Mesothelial cell of epicardium (in vitro differentiated cells): ENCODE data around the gene ELF1. TPM values are rescaled to one million over a fixed set of nuclear protein-coding genes. Genes with fewer than 3 reads are reported as not detected.
"Not testable (repeated sequence)": the region's sequence is repeated elsewhere in the genome, so short reads cannot be mapped to it uniquely, and the experiment has no call there.

Experiments
- DNase-seq, 2 experiments: peaks; one replicate each; pipeline ENCODE4 v3.0.0; 2021; ENCODE audit warnings: low spot score in 2 of 2; ENCODE audit not compliant: unreplicated experiment in 2 of 2
- H3K27ac Mint-ChIP-seq: 2 replicates; pipeline ENCODE4 v1.8.0; 2021; ENCODE audit warnings: mixed read lengths
- H3K27me3 Mint-ChIP-seq: 2 replicates; pipeline ENCODE4 v1.8.0; 2021; ENCODE audit warnings: low read depth, mixed read lengths
- H3K36me3 Mint-ChIP-seq: 2 replicates; pipeline ENCODE4 v1.8.0; 2021; ENCODE audit warnings: mixed read lengths
- H3K4me1 Mint-ChIP-seq: 2 replicates; pipeline ENCODE4 v1.8.0; 2021; ENCODE audit warnings: mixed read lengths
- H3K4me3 Mint-ChIP-seq: 2 replicates; pipeline ENCODE4 v1.8.0; 2021; ENCODE audit warnings: mild to moderate bottlenecking, moderate library complexity, mixed read lengths
- H3K9me3 Mint-ChIP-seq: 2 replicates; pipeline ENCODE4 v1.8.0; 2021; ENCODE audit warnings: mixed read lengths
- total RNA-seq: library from RNA; stranded (reverse); gene quantifications from 3 replicates; pipeline ENCODE4 v1.2.1, GENCODE V29; 2021
- TF ChIP-seq, protein P1 (sequence below): fragments of 200-600 bp; sonication (generic); IDR thresholded peaks from one replicate; pipeline ENCODE4 v1.5.0; 2021; ENCODE audit warnings: antibody characterized with exemption; ENCODE audit not compliant: unreplicated experiment

Gene ELF1
- total RNA-seq, 1 donor from 2014 or later, result 76.9 TPM

DNA sequence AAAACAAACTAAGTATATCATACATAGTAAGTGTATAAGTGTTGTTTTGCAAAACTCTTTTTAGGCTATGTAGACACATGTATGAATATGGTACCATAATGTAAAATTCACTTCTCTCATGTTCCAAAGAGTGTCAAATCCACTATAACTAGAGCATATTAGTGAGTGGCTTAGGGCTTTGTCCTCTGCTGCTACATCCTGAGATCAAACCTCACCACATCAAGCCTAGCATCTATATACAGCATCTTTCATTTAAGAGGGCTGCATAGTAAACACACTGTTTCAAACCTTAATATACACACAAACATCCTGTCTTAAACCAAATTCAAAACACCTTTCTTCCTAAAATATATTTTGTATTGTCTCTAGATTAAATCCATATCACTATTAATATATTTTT, 38.7 kb downstream of the ELF1 start:
- Mint-ChIP-seq H3K27me3 (no peaks in the 10 kb centered on the region), H3K4me1 (peaks cover 37% of the 10 kb centered on the region), H3K36me3 (no peaks in the 10 kb centered on the region), H3K27ac (peak overlapping the region; percentile 58), H3K9me3 (no peaks in the 10 kb centered on the region), H3K4me3 (no peak overlapping the region)
- TF ChIP-seq, protein P1, sequence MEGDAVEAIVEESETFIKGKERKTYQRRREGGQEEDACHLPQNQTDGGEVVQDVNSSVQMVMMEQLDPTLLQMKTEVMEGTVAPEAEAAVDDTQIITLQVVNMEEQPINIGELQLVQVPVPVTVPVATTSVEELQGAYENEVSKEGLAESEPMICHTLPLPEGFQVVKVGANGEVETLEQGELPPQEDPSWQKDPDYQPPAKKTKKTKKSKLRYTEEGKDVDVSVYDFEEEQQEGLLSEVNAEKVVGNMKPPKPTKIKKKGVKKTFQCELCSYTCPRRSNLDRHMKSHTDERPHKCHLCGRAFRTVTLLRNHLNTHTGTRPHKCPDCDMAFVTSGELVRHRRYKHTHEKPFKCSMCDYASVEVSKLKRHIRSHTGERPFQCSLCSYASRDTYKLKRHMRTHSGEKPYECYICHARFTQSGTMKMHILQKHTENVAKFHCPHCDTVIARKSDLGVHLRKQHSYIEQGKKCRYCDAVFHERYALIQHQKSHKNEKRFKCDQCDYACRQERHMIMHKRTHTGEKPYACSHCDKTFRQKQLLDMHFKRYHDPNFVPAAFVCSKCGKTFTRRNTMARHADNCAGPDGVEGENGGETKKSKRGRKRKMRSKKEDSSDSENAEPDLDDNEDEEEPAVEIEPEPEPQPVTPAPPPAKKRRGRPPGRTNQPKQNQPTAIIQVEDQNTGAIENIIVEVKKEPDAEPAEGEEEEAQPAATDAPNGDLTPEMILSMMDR, result no peak
- DNase-seq, result no peak

DNA sequence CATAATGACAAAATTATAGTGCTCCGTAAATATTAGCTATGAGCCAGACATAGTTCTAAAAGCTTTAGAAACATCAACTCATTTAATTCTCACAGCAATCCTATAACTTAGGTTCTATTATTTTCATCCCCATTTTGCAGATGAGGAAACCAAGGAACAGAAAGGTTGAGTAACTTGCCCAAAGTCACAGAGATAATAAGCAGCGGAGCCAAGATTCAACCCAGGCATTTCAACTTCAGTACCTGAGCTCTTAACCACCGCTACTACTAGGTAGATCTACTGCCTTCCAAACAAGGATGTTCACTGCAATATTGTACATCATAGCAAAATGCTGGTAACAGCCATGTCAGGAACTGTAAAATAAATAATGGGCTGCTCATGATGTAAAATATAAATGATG, 39.9 kb downstream of the ELF1 start:
- H3K9me3 Mint-ChIP-seq, result no peaks in the 10 kb centered on the region
- no peak for DNase-seq
- TF ChIP-seq, protein P1, result no peak
- H3K4me3 Mint-ChIP-seq, result no peak overlapping the region
- no peaks in the 10 kb centered on the region for H3K36me3 Mint-ChIP-seq
- H3K27ac Mint-ChIP-seq, result no peak overlapping the region
- peaks cover 36% of the 10 kb centered on the region for H3K4me1 Mint-ChIP-seq
- H3K27me3 Mint-ChIP-seq, result no peaks in the 10 kb centered on the region

DNA sequence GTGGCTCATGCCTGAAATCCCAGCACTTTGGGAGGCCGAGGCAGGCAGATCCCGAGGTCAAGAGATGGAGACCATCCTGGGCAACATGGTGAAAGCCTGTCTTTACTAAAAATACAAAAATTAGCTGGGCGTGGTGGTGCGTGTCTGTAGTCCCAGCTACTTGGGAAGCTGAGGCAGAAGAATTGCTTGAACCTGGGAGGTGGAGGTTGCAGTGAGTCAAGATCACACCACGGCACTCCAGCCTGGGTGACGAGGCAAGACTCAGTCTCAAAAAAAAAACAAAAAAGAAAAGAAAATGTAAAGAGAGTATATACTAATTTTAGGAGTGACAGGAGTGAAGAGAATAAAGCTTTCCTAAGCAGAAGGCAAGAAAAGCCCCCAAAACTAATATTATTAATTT, 41.0 kb downstream of the ELF1 start:
- not testable (repeated sequence) for H3K27me3 Mint-ChIP-seq, H3K4me3 Mint-ChIP-seq, H3K9me3 Mint-ChIP-seq, DNase-seq, H3K27ac Mint-ChIP-seq, H3K36me3 Mint-ChIP-seq
- peaks cover 35% of the 10 kb centered on the region for H3K4me1 Mint-ChIP-seq

DNA sequence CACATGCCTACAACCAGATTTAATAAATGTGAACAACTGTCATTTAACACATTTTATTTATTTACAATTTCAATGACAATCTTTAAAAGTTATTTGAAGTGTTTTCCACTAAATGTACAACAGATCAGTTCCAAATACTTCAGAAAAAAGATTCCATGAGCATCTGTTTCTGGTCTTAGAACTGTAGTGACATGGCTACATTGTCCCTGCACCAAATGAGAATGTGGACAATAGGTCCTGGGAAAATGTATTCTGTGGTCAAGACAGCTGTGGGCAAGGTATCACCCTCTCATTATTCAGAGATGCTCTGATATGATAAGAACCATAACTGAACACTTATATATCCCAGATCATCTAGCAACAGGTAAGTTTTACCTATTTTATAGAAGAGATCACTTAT, 43.7 kb downstream of the ELF1 start:
- Mint-ChIP-seq H3K9me3 (no peaks in the 10 kb centered on the region), H3K4me1 (peaks cover 32% of the 10 kb centered on the region), H3K4me3 (no peak overlapping the region), H3K36me3 (no peaks in the 10 kb centered on the region), H3K27ac (no peak overlapping the region), H3K27me3 (no peaks in the 10 kb centered on the region)
- no peak for DNase-seq
- TF ChIP-seq, protein P1, result no peak

DNA sequence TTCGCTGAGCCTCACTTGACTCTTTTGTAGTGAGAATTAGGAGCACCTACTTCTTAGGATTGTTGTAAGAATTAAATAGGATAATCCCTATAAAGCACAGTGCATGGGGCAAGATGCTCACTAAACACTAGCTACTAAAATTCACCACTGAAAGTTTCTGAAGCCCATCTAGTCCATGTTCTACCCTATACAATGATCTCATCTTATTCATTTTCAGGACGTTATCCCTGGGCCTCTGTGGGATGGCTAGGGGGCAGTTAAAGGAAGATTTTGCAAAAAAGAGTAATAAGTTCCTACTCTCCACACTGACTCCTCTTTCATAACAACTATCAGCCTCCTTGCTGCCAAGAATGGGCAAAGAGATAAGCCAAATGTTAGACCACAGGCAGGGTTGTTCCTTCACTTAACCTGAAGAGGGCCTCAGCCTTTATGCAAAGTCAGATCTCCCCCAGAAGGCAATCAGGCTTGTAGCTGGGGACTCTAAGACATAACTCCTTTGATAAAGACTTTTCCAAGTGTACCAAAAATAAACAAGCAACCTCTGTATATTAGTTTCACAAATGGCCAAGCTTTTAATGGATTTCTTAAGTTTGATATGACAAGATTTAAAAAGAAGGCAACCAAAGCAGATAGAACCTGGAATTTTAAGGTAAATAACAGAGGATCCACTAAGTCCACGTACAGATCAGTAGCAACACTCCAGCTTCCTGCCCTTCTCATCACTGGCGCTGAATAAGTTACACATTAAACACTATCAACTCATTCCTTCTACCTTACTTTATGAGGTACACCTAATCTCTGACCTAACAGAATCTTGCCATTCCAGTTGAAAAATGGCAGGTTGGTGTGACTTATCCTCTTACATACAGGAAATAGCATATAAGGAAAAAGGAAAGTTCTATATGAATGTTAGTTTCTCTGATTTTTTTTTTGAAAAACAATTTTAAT, 44.4 kb downstream of the ELF1 start:
- Mint-ChIP-seq H3K27me3 (no peaks in the 10 kb centered on the region), H3K36me3 (no peaks in the 10 kb centered on the region), H3K4me1 (peaks cover 37% of the 10 kb centered on the region), H3K9me3 (no peaks in the 10 kb centered on the region), H3K27ac (peak overlapping the region; percentile 20), H3K4me3 (no peak overlapping the region)
- no peak for DNase-seq
- TF ChIP-seq, protein P1, result no peak

DNA sequence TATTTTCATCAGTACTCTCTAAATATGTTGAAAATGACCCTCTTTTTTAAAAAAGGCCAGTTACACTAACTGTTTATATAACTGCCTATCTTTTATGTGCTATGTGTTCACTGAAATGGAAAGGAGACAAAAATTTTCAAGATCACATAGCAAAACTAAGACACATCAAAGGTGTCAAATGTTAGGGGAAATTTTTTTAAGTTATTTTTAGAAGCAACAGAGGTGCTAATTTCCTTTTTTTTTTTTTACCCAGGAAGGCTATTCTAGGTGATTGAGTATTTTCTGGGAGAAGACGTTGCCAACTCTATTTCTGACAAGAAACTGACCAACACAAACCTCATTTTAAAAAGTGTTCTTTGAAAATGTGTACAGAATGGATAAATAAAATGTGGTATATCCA, 45.7 kb downstream of the ELF1 start:
- no peaks in the 10 kb centered on the region for H3K9me3 Mint-ChIP-seq
- no peaks in the 10 kb centered on the region for H3K27me3 Mint-ChIP-seq
- TF ChIP-seq, protein P1, result no peak
- no peak for DNase-seq
- no peaks in the 10 kb centered on the region for H3K36me3 Mint-ChIP-seq
- H3K4me1 Mint-ChIP-seq, result peaks cover 39% of the 10 kb centered on the region
- H3K27ac Mint-ChIP-seq, result no peak overlapping the region
- H3K4me3 Mint-ChIP-seq, result no peak overlapping the region
